PC-9 (cell line): ENCODE data around the gene ANKRD24.

Source experiments
- EZH2 ChIP-seq: fragments of 200-600 bp; sonication (generic); IDR thresholded peaks from 2 replicates; pipeline ENCODE4 v1.8.0; 2017; ENCODE audit warnings: antibody characterized with exemption, low read depth
- TF ChIP-seq, protein P1 (sequence below): fragments of 200-600 bp; sonication (generic); conservative IDR thresholded peaks from 2 replicates; pipeline ENCODE4 v1.6.1; 2017; ENCODE audit warnings: mixed run types, antibody characterized with exemption, mild to moderate bottlenecking, moderate library complexity

DNA sequence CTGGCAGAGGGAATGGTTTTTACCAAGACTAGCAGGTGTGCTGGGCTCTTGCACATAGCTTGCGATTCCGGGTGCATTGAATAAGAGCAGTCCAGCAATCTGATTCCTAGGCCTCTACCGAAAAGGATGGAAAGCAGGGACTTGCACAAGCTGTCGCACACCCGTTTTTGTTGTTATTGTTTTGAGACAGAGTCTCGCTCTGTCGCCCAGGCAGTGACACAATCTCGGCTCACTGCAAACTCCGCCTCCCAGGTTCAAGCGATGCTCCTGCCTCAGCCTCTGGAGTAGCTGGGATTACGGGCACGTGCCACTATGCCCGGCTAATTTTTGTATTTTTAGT, 52.3 kb downstream of the ANKRD24 start:
- TF ChIP-seq, protein P1, sequence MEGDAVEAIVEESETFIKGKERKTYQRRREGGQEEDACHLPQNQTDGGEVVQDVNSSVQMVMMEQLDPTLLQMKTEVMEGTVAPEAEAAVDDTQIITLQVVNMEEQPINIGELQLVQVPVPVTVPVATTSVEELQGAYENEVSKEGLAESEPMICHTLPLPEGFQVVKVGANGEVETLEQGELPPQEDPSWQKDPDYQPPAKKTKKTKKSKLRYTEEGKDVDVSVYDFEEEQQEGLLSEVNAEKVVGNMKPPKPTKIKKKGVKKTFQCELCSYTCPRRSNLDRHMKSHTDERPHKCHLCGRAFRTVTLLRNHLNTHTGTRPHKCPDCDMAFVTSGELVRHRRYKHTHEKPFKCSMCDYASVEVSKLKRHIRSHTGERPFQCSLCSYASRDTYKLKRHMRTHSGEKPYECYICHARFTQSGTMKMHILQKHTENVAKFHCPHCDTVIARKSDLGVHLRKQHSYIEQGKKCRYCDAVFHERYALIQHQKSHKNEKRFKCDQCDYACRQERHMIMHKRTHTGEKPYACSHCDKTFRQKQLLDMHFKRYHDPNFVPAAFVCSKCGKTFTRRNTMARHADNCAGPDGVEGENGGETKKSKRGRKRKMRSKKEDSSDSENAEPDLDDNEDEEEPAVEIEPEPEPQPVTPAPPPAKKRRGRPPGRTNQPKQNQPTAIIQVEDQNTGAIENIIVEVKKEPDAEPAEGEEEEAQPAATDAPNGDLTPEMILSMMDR, result no peak
- no peak for TF ChIP-seq EZH2
